Liver (tissue), 9 donors: ENCODE data around the gene RPLP2. TPM values are rescaled to one million over a fixed set of nuclear protein-coding genes. Genes with fewer than 3 reads are reported as not detected.

ENCODE experiments used
- DNase-seq: peaks from one replicate; pipeline ENCODE4 v3.0.0-alpha.2; 2017; ENCODE audit warnings: low spot score
- H3K27ac ChIP-seq, 2 donors: one replicate each; pipeline ENCODE4 v1.7.0; 2013; ENCODE audit warnings: inconsistent platforms in 2 of 2, low read length in 2 of 2, control low read depth in 1 of 2, low read depth in 1 of 2, mild to moderate bottlenecking in 1 of 2
- H3K27me3 ChIP-seq, 4 donors: one replicate each; pipeline versions ENCODE4 v1.6.1 to v1.7.0; 2013; ENCODE audit warnings: low read length in 3 of 4, inconsistent platforms in 1 of 4, mild to moderate bottlenecking in 1 of 4, moderate library complexity in 1 of 4; ENCODE audit not compliant: control insufficient read depth in 4 of 4, insufficient read depth in 4 of 4
- H3K36me3 ChIP-seq, 4 donors: one replicate each; pipeline versions ENCODE4 v1.6.1 to v1.7.0; 2013; ENCODE audit warnings: low read length in 3 of 4, mild to moderate bottlenecking in 3 of 4, low read depth in 1 of 4, moderate library complexity in 1 of 4; ENCODE audit not compliant: control insufficient read depth in 4 of 4, insufficient read depth in 3 of 4
- H3K4me1 ChIP-seq, 4 donors: one replicate each; pipeline versions ENCODE4 v1.6.1 to v1.7.0; 2013; ENCODE audit warnings: low read length in 3 of 4, mild to moderate bottlenecking in 3 of 4, moderate library complexity in 1 of 4; ENCODE audit not compliant: control insufficient read depth in 4 of 4, insufficient read depth in 4 of 4
- H3K4me3 ChIP-seq, 3 donors: one replicate each; pipeline versions ENCODE4 v1.6.1 to v1.7.0; 2013; ENCODE audit warnings: low read length in 3 of 3, control low read depth in 1 of 3, low read depth in 1 of 3, mild to moderate bottlenecking in 1 of 3
- H3K9ac ChIP-seq, 2 donors: one replicate each; pipeline ENCODE4 v1.7.0; 2013; ENCODE audit warnings: low read length in 2 of 2, mild to moderate bottlenecking in 2 of 2, moderate library complexity in 2 of 2, control low read depth in 1 of 2, low read depth in 1 of 2
- H3K9me3 ChIP-seq, 4 donors: one replicate each; pipeline versions ENCODE4 v1.6.1 to v1.7.0; 2013; ENCODE audit warnings: low read length in 3 of 4; ENCODE audit not compliant: control insufficient read depth in 4 of 4
- EGR1 ChIP-seq, 2 donors: IDR thresholded peaks; 2 replicates each; pipeline ENCODE4 v1.6.1; 2016 to 2018; ENCODE audit warnings: antibody characterized with exemption in 2 of 2, low read depth in 2 of 2
- FOXA1 ChIP-seq: IDR thresholded peaks from 2 replicates; pipeline ENCODE4 v1.6.1; 2016; ENCODE audit warnings: antibody characterized with exemption
- FOXA2 ChIP-seq: IDR thresholded peaks from 2 replicates; pipeline ENCODE4 v1.6.1; 2016; ENCODE audit warnings: antibody characterized with exemption
- HNF4A ChIP-seq, 2 donors: conservative IDR thresholded peaks; 2 replicates each; pipeline ENCODE4 v1.6.1; 2016; ENCODE audit warnings: antibody characterized with exemption in 2 of 2, mild to moderate bottlenecking in 2 of 2
- HNF4G ChIP-seq: IDR thresholded peaks from 2 replicates; pipeline ENCODE4 v1.6.1; 2016; ENCODE audit warnings: antibody characterized with exemption
- JUND ChIP-seq, 2 donors: IDR thresholded peaks; 2 replicates each; pipeline ENCODE4 v1.6.1; 2016; ENCODE audit warnings: antibody characterized with exemption in 2 of 2
- NR2F2 ChIP-seq: IDR thresholded peaks from 2 replicates; pipeline ENCODE4 v1.6.1; 2016; ENCODE audit warnings: antibody characterized with exemption
- RAD21 ChIP-seq, 2 donors: IDR thresholded peaks; 2 replicates each; pipeline ENCODE4 v1.6.1; 2016; ENCODE audit warnings: antibody characterized with exemption in 2 of 2, mild to moderate bottlenecking in 2 of 2
- REST ChIP-seq: IDR thresholded peaks from 2 replicates; pipeline ENCODE4 v1.6.1; 2016; ENCODE audit warnings: antibody characterized with exemption, mild to moderate bottlenecking
- RXRA ChIP-seq, 2 donors: IDR thresholded peaks; 2 replicates each; pipeline ENCODE4 v1.6.1; 2017 to 2018; ENCODE audit warnings: antibody characterized with exemption in 2 of 2, mild to moderate bottlenecking in 1 of 2
- SP1 ChIP-seq: IDR thresholded peaks from 2 replicates; pipeline ENCODE4 v1.6.1; 2018; ENCODE audit warnings: antibody characterized with exemption, mild to moderate bottlenecking
- TAF1 ChIP-seq: conservative IDR thresholded peaks from 2 replicates; pipeline ENCODE4 v1.6.1; 2016; ENCODE audit warnings: antibody characterized with exemption, mild to moderate bottlenecking
- ZBTB33 ChIP-seq: IDR thresholded peaks from 2 replicates; pipeline ENCODE4 v1.6.1; 2016; ENCODE audit warnings: antibody characterized with exemption
- WGBS: extraction: QIAGEN DNeasy Blood & Tissue Kit; methylation state at CpG from one replicate; pipeline ENCODE4 v1.1.7; 2013; 5-methylcytosine and 5-hydroxymethylcytosine counted together
- polyA plus RNA-seq, 2 donors: library from polyadenylated mRNA; stranded (reverse) in 1 of 2; unstranded in 1 of 2; fragments of 200-250 nt in 1 of 2; fragments of >200 nt in 1 of 2; fragmentation: Nextera tagmentation in 1 of 2; extraction: Ambion mirVana in 1 of 2; gene quantifications; one replicate each; pipeline versions ENCODE4 v1.2.1 to v1.2.3, GENCODE V29; 2013 to 2015
- total RNA-seq, 2 donors: library from RNA; depleted of rRNA; stranded (reverse); fragments of >200 nt; gene quantifications; one replicate each; pipeline ENCODE4 v1.2.3, GENCODE V29; 2014
- TF ChIP-seq, protein P1 (sequence below): IDR thresholded peaks from 2 replicates; pipeline ENCODE4 v1.6.1; 2016; ENCODE audit warnings: antibody characterized with exemption
- TF ChIP-seq, protein P2 (sequence below): fragments of 150-350 bp; IDR thresholded peaks from 2 replicates; pipeline ENCODE4 v1.5.1; 2017; ENCODE audit warnings: improper control_type of control experiment, low read depth, low read length; ENCODE audit not compliant: missing input control
- donor health status: healthy.
- donor health status: healthy.
- donor health status: healthy.
- donor health status: healthy.
- donor health status: healthy.

RPLP2 gene
- total and polyA plus RNA-seq, 4 donors, result 59.8 to 476 (median 285) TPM

DNA sequence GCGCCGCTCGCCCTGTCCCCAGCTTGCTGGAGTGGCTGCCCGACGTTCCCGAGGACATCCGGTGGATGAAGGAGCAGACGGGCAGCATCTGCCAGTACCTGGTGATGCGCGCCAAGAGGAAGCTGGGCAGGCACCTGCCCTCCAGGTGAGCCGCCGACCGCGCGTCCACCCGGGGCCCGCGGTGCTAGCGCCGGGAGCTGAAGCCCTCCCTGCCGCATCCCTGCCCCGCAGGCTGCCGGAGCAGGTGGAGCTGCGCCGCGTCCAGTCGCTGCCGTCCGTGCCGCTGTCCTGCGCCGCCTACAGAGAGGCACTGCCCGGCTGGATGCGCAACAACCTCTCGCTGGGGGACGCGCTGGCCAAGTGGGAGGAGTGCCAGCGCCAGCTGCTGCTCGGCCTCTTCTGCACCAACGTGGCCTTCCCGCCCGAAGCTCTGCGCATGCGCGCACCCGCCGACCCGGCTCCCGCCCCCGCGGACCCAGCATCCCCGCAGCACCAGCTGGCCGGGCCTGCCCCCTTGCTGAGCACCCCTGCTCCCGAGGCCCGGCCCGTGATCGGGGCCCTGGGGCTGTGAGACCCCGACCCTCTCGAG, 14.6 kb downstream of the RPLP2 start (continued):
- TF ChIP-seq ZBTB33 (no peak), RAD21 (IDR thresholded peaks at IDR 0.05) (no peak)
- TF ChIP-seq, protein P1, sequence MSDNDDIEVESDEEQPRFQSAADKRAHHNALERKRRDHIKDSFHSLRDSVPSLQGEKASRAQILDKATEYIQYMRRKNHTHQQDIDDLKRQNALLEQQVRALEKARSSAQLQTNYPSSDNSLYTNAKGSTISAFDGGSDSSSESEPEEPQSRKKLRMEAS, result no peak

- no peaks in the 10 kb centered on the region for H3K9me3 ChIP-seq
- no peak overlapping the region for H3K4me3 ChIP-seq
- H3K27ac ChIP-seq, result peak overlapping the region in 1 of 2 donors; percentile 30
- no peak for DNase-seq
- WGBS, result 60% methylated on average over 11 of the region's 11 CpGs
- no peaks in the 10 kb centered on the region for H3K27me3 ChIP-seq
- H3K4me1 ChIP-seq, result peaks cover 53 to 91% (median 70%) of the 10 kb centered on the region in 4 donors
- H3K9ac ChIP-seq, result no peak overlapping the region
- no peak for TF ChIP-seq FOXA1
- TF ChIP-seq, protein P1, result no peak
- H3K36me3 ChIP-seq, result peaks cover 0 to 15% (median 3%) of the 10 kb centered on the region in 4 donors
Observed at GRCh38 chr11:824942-825341, 15.2 kb downstream of the RPLP2 start.

- peak overlapping the region; percentile 15 to 46 for H3K27ac ChIP-seq
- no peak overlapping the region for H3K4me3 ChIP-seq
- H3K27me3 ChIP-seq, result no peaks in the 10 kb centered on the region
- no peak for DNase-seq
- peaks cover 0 to 15% (median 3%) of the 10 kb centered on the region in 4 donors for H3K36me3 ChIP-seq
- H3K9ac ChIP-seq, result no peak overlapping the region
- peak in 1 of 2 donors; percentile 41 for TF ChIP-seq JUND (IDR thresholded peaks at IDR 0.05)
- TF ChIP-seq EGR1 (IDR thresholded peaks at IDR 0.05; ENCODE audit: low read depth in 2 of 2), result peak in 1 of 2 donors; percentile 52
- TF ChIP-seq HNF4A (conservative IDR thresholded peaks at IDR 0.05), result peak; percentile 6 to 67
- TF ChIP-seq SP1, result peak; percentile 14
- TF ChIP-seq FOXA2, result no peak
- peak in 1 of 2 donors; percentile 70 for TF ChIP-seq RXRA (IDR thresholded peaks at IDR 0.05)
- peaks cover 59 to 91% (median 73%) of the 10 kb centered on the region in 4 donors for H3K4me1 ChIP-seq
- no peaks in the 10 kb centered on the region for H3K9me3 ChIP-seq
- 50% methylated on average over 12 of the region's 12 CpGs for WGBS
Observed at GRCh38 chr11:825366-826226, 15.8 kb downstream of the RPLP2 start.

- Histone ChIP-seq H3K9me3 (no peaks in the 10 kb centered on the region), H3K9ac (no peak overlapping the region), H3K4me1 (peaks cover 60 to 91% (median 75%) of the 10 kb centered on the region in 4 donors), H3K27me3 (no peaks in the 10 kb centered on the region), H3K27ac (no peak overlapping the region), H3K36me3 (peaks cover 0 to 15% (median 3%) of the 10 kb centered on the region in 4 donors), H3K4me3 (no peak overlapping the region)
- DNase-seq, result no peak
- 56% methylated on average over 9 of the region's 9 CpGs for WGBS
- TF ChIP-seq FOXA1 (no peak), SP1 (no peak), JUND (IDR thresholded peaks at IDR 0.05) (no peak), REST (no peak), RAD21 (IDR thresholded peaks at IDR 0.05) (no peak), HNF4G (no peak), EGR1 (IDR thresholded peaks at IDR 0.05; ENCODE audit: low read depth in 2 of 2) (no peak), TAF1 (no peak), HNF4A (conservative IDR thresholded peaks at IDR 0.05) (no peak), NR2F2 (no peak)
- TF ChIP-seq, protein P1, result no peak
- TF ChIP-seq, protein P2, sequence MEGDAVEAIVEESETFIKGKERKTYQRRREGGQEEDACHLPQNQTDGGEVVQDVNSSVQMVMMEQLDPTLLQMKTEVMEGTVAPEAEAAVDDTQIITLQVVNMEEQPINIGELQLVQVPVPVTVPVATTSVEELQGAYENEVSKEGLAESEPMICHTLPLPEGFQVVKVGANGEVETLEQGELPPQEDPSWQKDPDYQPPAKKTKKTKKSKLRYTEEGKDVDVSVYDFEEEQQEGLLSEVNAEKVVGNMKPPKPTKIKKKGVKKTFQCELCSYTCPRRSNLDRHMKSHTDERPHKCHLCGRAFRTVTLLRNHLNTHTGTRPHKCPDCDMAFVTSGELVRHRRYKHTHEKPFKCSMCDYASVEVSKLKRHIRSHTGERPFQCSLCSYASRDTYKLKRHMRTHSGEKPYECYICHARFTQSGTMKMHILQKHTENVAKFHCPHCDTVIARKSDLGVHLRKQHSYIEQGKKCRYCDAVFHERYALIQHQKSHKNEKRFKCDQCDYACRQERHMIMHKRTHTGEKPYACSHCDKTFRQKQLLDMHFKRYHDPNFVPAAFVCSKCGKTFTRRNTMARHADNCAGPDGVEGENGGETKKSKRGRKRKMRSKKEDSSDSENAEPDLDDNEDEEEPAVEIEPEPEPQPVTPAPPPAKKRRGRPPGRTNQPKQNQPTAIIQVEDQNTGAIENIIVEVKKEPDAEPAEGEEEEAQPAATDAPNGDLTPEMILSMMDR, result no peak
Observed at GRCh38 chr11:826227-826621, 16.5 kb downstream of the RPLP2 start.
